ENCODE measurements around the gene RNU5D-1. TPM values are rescaled to one million over a fixed set of nuclear protein-coding genes. Genes with fewer than 3 reads are reported as not detected.
"Not testable (repeated sequence)": the region's sequence is repeated elsewhere in the genome, so short reads cannot be mapped to it uniquely, and the experiment has no call there.

Gene RNU5D-1
- total RNA-seq, 1 donor from 2014 or later, result not detected

GRCh38 chr1:44757420-44757819, 26.4 kb upstream of the RNU5D-1 start:
- no peaks in the 10 kb centered on the region for H3K4me1 ChIP-seq
- intact Hi-C loops (cut with DNase I), result no loop called here
- no peak overlapping the region for H3K4me3 ChIP-seq
- DNase-seq (no peak), ATAC-seq (no peak)
- H3K9me3 ChIP-seq, result no peaks in the 10 kb centered on the region
- peak overlapping the region; percentile 11 for H3K27ac ChIP-seq
- H3K36me3 ChIP-seq, result no peaks in the 10 kb centered on the region
- no peak for TF ChIP-seq CTCF (IDR thresholded peaks at IDR 0.05)
- H3K27me3 ChIP-seq (ENCODE audit: low read depth), result no peaks in the 10 kb centered on the region

GRCh38 chr1:44747878-44748277, 16.9 kb upstream of the RNU5D-1 start:
- intact Hi-C loops (cut with DNase I), result no loop called here

GRCh38 chr1:44743211-44743610, 12.2 kb upstream of the RNU5D-1 start:
- intact Hi-C loops (cut with DNase I), result no loop called here
- DNase-seq (no peak), ATAC-seq (no peak)
- H3K4me3 ChIP-seq, result no peak overlapping the region
- H3K4me1 ChIP-seq, result peaks cover 7% of the 10 kb centered on the region
- TF ChIP-seq CTCF (IDR thresholded peaks at IDR 0.05), result no peak
- no peaks in the 10 kb centered on the region for H3K36me3 ChIP-seq
- H3K27ac ChIP-seq, result no peak overlapping the region
- no peaks in the 10 kb centered on the region for H3K27me3 ChIP-seq (ENCODE audit: low read depth)
- H3K9me3 ChIP-seq, result no peaks in the 10 kb centered on the region

More at GRCh38 chr1:44747878-44748277, 16.9 kb upstream of the RNU5D-1 start:
- Histone ChIP-seq H3K4me3 (no peak overlapping the region), H3K27ac (no peak overlapping the region), H3K9me3 (no peaks in the 10 kb centered on the region), H3K36me3 (no peaks in the 10 kb centered on the region), H3K27me3 (ENCODE audit: low read depth) (no peaks in the 10 kb centered on the region), H3K4me1 (no peaks in the 10 kb centered on the region)
- DNase-seq, result no peak
- ATAC-seq, result no peak
- no peak for TF ChIP-seq CTCF (IDR thresholded peaks at IDR 0.05)

GRCh38 chr1:44740179-44740617, 9.2 kb upstream of the RNU5D-1 start:
- peaks cover 7% of the 10 kb centered on the region for H3K4me1 ChIP-seq
- H3K27ac ChIP-seq, result no peak overlapping the region
- peak overlapping the region; percentile 66 for H3K4me3 ChIP-seq
- TF ChIP-seq CTCF (IDR thresholded peaks at IDR 0.05), result no peak
- H3K27me3 ChIP-seq (ENCODE audit: low read depth), result no peaks in the 10 kb centered on the region
- intact Hi-C loops (cut with DNase I), result no loop called here
- H3K9me3 ChIP-seq, result no peaks in the 10 kb centered on the region
- ATAC-seq (no peak), DNase-seq (no peak)
- no peaks in the 10 kb centered on the region for H3K36me3 ChIP-seq

- Histone ChIP-seq H3K27me3 (ENCODE audit: low read depth) (no peaks in the 10 kb centered on the region), H3K4me3 (peak within 1 kb of the TSS; percentile 66), H3K4me1 (peaks cover 7% of the 10 kb centered on the region), H3K36me3 (no peaks in the 10 kb centered on the region), H3K27ac (peak within 1 kb of the TSS; percentile 87), H3K9me3 (no peaks in the 10 kb centered on the region)
- DNase-seq, result peak; percentile 98
- intact Hi-C loops (cut with DNase I), result no loop called here
- TF ChIP-seq CTCF (IDR thresholded peaks at IDR 0.05), result no peak
- ATAC-seq, result peak; percentile 100
Observed at GRCh38 chr1:44739307-44740178, 8.6 kb upstream of the RNU5D-1 start, which contains the start of gene KIF2C. TSS of gene KIF2C (plus strand) at chr1:44739837. CDS start at chr1:44739933, 96 bp downstream.

GRCh38 chr1:44738953-44739306, 8.0 kb upstream of the RNU5D-1 start:
- H3K36me3 ChIP-seq; ATAC-seq; H3K27me3 ChIP-seq (ENCODE audit: low read depth); intact Hi-C loops (cut with DNase I); DNase-seq; H3K4me1 ChIP-seq; H3K9me3 ChIP-seq: not testable (repeated sequence)
- peak overlapping the region; percentile 87 for H3K27ac ChIP-seq
- H3K4me3 ChIP-seq, result peak overlapping the region; percentile 66

Measured in lower lobe of right lung (tissue), 2 donors.